AG08395 (cell line): ENCODE results near the gene TBC1D24.
"Not testable (repeated sequence)": the region's sequence is repeated elsewhere in the genome, so short reads cannot be mapped to it uniquely, and the experiment has no call there.

ENCODE experiments used
- DNase-seq: peaks from one replicate; pipeline ENCODE4 v3.0.0; 2012; ENCODE audit warnings: mixed read lengths, low spot score

The TBC1D24 gene

DNA sequence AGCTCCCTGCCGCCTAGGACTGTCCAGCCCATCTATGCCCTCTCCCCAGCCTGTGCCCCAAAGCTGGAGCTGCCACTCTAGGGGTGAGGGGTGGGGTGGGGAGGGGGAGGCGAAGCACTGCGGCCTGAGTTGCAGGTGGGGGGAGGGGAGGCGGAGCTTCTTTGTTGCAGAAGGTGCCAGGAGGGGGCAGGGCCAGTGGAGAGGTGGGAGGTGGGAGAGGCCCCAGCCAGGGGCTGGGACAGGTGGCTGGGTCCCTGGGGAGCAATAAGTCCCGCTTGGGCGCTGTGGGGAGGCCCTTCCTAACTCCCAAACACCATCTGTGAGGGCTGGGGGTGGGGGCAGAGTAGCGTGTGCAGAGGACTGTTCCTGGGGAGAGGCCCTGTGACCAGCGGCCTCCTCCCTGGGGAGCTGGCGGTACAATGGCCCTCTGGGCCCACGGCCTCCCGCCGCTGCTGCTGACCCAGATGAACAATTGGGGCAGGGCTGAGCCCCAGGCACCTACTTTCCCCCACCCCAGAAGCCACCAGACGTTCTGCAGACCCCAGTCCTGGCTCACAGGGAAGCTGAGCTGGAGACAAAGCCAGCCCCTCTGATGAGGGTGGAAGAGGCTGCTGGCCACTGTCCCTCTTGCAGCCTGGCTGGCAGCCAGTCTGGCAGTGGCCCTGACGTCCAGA is 6.1 kb upstream of the TBC1D24 start:
- no peak for DNase-seq

DNA sequence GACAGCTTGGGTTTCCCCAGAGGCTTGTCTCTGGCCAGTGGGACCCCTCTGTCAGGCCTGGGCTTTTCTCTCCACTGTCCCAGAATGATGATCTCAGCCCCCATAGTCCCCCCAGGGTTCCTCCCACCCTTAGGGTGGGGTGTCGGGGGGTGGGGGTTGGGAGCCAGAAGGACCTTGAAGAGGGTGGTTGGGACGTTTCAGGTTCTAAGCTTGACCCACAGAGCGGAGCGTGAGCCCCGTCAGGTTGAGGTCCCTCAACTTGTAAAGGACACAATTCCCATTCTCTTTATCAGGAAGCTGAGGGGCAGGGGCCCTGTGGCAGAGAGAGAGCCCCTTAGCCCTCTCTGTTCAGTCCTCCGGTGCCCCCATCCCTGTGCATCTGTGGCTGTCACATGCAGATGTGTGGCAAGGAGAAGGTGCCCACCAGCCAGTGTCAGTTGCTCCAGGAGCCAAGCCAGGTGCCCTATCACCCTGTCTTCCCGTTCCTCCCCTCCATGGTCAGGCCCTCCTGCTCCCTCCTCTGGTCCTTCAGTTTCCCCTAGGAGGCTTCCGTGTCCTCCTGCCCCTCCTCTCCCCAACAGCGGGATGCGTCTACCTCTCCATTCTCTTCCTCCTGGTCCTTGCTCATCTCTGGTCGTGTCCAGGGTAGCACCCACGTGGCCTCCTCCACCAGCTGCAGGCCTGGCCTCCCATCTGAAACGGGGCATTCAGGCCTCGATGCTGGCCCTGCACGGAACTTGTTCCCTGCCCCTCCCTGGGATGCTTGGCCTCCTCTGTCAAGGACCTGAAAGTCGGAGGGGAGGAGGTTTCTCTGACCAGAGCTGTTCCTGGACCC is 5.3 kb upstream of the TBC1D24 start:
- no peak for DNase-seq

DNA sequence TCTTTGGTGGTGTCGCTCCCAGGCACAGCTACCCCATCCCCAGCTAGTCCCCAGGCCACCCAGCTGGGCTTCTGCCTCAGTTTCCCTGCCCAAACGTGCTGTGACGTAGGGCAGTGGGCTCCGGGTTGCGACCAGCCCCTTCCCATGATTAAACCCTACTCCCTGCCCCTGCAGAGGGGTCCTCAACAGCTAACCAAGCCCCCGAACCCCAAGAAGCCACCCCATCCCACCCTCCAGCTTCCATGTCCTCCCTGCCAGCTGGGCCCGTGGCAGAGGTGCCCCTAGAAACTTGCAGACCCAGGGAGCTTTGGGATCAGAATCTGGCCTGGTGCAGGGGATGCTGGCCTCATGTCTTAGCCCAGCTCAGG is 4.7 kb upstream of the TBC1D24 start:
- DNase-seq = no peak

DNA sequence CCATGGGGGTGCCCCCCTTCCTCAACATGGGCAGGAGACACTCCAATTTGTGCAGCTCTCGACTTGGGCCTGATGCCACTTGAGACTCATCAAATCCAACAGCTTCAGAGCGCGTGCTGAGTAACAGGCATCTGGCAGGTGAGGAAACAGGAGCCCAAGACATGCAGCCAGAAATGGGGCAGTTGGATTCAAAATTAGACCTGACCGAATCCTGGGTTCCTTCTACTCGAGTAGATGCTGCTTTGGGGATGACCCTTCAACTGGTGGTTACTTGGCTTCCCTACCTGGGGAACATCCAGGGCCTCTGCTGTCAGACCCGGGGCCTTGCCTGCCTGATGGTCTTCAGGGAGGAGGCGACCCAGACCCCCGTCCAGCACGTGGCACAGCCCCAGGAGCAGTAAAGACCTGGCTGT is 4.3 kb upstream of the TBC1D24 start:
- no peak for DNase-seq

DNA sequence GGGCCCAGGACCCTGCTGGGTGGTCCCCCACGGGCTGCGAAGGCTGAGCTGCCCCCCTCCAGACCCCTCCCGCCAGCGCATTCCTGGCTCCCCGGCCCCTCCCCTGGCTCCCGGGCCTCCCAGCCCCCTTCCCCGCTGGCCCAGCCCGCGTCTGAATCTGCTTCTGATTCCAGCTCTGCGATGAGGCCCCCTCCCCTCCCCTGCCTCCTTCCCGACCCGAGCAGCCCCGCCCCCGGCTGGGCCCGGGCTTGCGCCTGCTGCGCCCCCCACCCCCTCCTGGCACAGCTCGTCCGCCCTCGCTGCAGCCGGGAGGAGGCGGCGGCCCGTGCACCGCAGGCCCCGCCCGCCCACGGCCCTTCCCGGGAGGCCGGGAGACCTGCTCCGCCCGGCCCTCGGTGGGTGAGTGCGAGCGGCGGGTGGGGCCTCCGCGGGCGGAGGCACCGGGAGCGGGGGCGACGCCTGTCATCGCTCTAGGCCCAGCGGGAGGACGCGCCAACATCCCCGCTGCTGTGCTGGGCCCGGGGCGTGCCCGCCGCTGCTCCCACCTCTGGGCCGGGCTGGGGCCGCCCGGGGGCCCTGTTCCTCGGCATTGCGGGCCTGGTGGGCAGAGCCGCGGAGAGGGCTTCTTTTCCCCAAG is 3.8 kb upstream of the TBC1D24 start, which contains the start of gene NTN3:
TSS of gene NTN3 (plus strand) at position 282 of the 637 bp plus-strand sequence. CDS start 405 bp downstream, outside the sequence.
- no peak for DNase-seq

DNA sequence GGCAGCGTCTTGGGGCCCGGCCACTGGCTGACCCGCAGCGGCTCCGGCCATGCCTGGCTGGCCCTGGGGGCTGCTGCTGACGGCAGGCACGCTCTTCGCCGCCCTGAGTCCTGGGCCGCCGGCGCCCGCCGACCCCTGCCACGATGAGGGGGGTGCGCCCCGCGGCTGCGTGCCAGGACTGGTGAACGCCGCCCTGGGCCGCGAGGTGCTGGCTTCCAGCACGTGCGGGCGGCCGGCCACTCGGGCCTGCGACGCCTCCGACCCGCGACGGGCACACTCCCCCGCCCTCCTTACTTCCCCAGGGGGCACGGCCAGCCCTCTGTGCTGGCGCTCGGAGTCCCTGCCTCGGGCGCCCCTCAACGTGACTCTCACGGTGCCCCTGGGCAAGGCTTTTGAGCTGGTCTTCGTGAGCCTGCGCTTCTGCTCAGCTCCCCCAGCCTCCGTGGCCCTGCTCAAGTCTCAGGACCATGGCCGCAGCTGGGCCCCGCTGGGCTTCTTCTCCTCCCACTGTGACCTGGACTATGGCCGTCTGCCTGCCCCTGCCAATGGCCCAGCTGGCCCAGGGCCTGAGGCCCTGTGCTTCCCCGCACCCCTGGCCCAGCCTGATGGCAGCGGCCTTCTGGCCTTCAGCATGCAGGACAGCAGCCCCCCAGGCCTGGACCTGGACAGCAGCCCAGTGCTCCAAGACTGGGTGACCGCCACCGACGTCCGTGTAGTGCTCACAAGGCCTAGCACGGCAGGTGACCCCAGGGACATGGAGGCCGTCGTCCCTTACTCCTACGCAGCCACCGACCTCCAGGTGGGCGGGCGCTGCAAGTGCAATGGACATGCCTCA is 3.1 kb upstream of the TBC1D24 start:
- DNase-seq = no peak

DNA sequence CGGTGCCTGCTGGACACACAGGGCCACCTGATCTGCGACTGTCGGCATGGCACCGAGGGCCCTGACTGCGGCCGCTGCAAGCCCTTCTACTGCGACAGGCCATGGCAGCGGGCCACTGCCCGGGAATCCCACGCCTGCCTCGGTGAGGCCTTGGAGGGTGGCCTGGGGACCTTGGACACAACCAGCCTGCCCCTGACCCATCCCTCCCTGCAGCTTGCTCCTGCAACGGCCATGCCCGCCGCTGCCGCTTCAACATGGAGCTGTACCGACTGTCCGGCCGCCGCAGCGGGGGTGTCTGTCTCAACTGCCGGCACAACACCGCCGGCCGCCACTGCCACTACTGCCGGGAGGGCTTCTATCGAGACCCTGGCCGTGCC is 2.5 kb upstream of the TBC1D24 start:
- DNase-seq = no peak

DNA sequence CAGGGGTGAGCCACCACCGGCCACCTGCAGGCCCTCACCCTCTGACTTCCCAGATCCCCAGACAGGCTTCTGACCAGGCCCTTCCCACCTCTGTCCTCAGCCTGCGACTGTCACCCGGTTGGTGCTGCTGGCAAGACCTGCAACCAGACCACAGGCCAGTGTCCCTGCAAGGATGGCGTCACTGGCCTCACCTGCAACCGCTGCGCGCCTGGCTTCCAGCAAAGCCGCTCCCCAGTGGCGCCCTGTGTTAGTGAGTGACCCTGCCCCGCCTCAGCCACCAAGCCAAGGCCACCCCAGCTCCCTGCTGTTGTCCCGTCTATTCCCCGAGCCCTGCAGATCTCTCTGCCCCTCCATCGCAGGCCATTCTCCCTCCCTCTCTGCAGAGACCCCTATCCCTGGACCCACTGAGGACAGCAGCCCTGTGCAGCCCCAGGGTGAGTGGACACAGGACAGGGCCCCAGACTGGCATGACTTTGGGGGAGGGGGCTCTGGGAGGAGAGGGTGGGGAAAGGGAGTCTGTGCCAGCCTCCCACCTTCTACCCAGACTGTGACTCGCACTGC is 2.0 kb upstream of the TBC1D24 start:
- DNase-seq = no peak

DNA sequence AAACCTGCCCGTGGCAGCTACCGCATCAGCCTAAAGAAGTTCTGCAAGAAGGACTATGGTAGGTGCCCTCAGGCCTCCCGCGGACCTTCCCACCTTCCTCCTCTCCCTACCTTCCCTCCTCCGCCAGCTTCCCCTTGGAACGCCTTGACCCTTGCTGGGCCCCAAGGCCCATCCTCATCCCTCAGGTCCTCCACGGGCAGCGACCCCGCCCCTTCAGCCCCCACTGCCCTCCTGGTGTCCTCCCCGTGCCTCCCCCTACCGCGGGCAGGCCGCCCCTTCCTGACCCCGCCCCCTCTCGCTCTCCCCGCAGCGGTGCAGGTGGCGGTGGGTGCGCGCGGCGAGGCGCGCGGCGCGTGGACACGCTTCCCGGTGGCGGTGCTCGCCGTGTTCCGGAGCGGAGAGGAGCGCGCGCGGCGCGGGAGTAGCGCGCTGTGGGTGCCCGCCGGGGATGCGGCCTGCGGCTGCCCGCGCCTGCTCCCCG is 1.4 kb upstream of the TBC1D24 start:
- no peak for DNase-seq

DNA sequence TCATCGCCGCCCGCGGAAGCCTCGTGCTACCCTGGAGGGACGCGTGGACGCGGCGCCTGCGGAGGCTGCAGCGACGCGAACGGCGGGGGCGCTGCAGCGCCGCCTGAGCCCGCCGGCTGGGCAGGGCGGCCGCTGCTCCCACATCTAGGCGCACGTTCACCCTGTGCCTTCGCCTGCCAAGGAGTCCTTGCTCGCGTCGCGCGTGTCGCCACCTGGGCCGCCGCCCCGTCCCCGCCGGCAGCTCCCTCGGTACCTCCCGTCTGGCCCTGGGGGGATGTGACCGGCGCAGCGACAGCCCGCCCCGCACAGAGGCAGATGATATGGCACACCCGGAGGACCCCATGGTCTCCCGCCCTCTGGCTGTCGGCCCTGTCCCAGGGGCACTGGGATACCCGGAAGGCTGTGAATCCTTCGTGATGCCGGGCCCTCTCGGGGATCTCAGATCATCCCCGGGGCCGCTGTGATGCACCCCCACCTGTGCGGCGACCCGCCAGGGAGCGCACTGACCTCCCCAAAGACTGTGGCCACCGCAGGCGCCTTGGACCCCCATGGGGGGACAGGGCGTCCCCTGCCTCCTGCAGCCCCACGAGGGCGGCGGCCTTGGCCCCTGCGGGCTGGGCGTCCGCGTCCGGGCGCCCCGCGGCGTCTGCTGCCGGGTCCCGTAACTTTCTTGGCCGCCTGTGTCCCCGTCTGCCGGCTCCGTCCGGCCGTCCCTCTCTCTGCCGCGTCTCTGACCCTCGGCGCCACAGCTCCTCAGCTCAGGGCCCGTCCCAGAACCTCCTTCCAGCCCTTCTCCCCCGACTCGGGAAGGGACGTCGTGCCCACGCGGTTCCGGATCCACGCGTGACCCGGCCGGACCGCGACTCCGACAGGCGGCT is 689 bp upstream of the TBC1D24 start:
- DNase-seq = no peak

DNA sequence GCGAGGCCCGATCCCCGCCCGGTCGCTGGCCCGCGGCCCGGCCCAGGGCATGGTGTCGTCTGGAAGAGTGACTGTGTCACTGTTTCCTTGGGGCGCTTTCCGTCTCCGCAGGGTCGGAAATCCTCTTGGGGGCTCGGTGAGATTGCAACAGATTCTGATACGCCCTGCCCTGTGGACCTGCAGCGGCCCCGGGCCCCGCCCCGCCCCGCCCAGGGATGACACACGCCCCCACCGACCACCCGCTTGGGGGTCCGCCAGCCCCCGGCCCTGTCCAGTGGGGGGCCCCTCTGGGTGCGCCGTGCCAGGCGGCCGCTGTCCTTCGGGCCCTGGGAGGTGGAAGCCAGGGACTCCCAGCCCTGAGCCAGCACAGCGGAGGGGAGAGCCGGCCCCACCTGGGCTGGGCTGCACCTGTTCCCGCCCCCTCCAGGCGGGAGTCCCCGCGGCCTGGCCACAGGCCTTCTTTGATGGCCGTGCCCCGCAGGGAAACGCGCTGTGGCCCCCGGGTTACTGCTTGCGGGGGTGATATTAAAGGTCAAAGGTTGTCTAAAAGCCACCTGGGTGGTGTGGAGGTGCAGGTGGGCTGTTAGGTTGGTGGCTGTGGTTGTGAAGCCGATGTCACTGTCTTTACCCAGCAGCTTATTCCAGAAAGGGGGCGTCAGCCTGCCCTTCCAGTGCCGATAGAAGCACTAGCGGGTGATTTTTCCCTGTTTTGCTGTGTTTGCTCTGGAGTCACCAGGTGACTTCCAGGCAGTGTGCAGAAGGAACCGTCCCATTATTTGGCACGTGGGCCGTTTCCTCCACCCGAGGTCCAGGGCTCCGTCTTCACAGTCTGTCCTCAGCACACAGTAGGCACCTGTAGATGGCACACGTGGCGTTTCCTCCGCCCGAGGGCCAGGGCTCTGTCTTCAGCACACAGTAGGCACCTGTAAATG is 752 bp downstream of the TBC1D24 start:
- DNase-seq = no peak

DNA sequence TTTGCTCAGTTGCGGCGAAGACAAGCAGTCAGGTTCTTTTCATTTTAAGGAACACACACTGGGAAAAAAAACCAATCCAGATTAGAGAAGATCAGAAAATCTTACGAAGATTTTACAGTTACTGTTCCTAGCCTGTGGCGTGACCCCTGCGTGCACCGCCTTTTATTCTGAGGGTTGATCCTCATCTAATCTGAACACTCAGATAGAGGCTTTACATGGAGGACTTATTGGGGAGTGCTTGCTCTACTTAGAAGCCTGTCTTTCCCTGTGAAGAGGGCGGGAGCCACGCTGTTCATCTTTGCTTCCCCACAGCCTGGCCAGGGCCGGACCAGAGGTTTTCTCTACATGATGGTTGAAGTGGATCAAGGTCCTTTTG is 1.4 kb downstream of the TBC1D24 start:
- no peak for DNase-seq

DNA sequence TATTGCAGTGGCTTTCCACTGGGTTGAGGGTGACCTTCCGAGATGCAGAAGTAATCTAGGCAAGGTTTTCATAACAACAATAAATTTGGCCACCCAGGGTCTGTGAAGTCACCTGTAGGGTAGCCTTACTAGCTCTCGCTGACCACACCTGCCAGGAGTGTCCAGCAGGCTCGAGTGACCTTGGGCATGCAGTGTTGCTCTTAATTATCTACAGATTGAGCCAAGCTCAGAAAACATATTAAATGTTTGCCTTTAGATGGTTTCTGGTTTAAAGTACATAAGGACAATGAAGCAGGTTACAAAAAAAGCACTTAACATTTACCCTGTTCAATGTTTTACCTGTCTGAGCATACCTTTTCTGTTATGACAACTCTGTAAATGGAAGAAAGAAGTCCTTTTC is 1.8 kb downstream of the TBC1D24 start:
- DNase-seq = no peak

DNA sequence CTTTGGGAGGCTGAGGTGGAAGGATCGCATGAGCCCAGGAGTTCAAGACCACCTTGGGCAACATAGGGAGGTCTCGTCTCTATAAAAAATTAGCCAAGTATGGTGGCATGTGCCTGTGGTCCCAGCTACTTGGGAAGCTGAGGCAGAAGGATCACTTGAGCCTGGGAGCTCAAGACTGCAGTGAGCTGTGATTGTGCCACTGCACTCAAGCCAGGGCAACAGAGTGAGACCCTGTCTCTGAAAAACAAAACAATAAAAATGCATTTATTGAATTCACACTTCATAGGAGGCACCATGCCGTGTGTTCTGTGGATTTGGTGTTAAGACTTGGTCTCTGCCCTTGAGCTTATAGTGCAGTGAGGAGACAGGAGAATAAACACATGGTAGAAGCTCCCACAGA is 2.4 kb downstream of the TBC1D24 start:
- no peak for DNase-seq

DNA sequence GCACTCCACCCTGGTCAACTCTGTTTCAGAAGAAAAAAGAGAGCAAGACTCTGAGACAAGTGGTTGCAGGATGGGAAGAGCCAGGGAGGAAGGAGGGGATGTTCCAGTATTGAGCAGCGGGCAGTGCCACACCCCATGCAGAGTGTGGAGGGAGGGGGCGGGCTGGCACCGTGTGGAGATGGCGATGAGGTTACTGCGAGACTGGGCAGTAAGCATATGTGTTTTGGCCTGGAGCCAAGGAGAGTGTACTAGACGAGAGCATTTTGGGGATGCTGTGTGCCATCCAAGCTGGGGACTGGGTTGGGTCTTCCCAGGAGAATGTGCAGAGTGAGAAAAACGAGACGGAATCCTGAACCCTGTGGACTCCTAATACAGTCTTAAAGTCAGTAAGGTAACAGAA is 3.4 kb downstream of the TBC1D24 start:
- DNase-seq = no peak

DNA sequence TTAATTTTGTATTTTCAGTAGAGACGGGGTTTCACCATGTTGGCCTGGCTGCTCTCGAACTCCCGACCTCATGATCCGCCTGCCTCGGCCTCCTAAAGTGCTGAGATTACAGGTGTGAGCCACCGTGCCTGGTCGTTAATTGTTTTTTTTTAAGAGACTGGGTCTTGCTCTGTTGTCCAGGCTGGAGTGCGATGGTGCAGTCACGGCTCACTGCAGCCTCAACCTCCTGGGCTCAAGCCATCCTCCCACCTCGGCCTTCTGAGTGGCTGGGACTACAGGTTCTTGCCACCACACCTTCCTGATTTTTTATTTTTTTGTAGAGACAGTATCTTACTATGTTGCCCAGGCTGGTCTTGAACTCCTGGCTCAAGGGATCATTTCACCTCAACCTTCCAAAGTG is 5.1 kb downstream of the TBC1D24 start:
- not testable (repeated sequence) for DNase-seq

DNA sequence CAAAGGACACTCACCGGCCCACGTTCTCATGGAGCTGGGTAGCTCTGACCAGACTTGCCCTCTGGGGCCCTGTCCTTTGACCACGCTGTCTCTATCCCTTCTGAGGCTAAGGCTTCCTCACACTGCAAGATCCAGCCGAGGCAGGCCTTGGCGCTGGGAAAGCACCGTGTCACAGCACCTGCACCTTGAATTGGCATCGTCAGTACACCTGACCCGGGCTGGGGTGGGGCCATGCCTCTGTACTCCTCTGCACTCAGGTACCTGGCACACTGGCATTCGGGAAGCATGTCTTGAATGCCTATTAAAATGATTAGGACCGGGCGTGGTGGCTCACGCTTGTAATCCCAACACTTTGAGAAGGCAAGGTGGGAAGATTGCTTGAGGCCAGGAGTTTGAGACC is 6.0 kb downstream of the TBC1D24 start:
- DNase-seq = no peak

DNA sequence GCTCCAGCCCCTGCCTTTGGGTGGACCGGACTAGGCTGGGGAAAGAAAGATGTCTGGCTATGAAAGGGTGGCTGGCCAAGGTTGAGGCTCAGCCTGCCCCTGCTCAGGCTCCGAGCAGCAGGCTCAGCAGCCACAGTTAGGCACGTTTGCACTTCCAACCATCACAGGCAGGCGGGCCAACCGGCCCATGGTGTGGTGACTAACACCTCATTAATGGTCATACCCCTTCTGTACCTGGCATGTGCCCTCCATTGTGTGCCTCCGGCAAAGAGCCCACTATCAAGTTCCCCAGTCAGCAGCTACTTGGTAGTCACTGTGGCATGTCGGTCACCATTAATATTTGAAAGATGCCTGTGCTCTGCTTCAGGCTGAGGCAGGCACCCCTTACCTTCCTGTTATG is 6.7 kb downstream of the TBC1D24 start:
- DNase-seq = no peak

DNA sequence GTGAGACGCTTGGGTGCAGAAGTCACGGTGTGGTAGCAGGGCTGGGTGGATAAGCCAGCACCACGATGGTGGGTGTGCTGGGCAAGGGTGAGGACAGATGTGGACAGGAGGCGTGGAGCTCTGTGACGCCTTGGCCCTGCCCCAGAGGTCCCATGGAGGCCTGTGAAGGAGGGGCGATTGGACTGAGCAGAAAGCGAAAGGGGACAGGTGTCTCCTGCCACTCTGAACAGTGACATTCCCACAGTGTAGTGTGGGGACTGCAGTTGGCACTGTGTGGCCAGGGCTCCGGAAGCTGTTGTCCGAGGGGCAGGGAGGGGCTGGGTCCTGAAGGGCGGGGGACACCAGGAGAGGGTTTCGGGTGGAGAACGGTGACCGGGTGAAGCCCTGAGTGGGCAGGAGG is 7.3 kb downstream of the TBC1D24 start:
- no peak for DNase-seq
